Esophagus muscularis mucosa (tissue), 4 donors: ENCODE results near the gene ARHGDIB. TPM values are rescaled to one million over a fixed set of nuclear protein-coding genes. Genes with fewer than 3 reads are reported as not detected.

Source experiments
- DNase-seq: peaks from one replicate; pipeline ENCODE4 v3.0.0-alpha.2; 2017; ENCODE audit errors: extremely low spot score
- H3K27ac ChIP-seq, 4 donors: fragments of 200-600 bp; sonication (generic); replicated peaks in 1 of 4; 1 replicate in 3 of 4; 2 replicates in 1 of 4; pipeline ENCODE4 v1.5.1; 2016 to 2019; ENCODE audit warnings: mild to moderate bottlenecking in 1 of 4
- H3K27me3 ChIP-seq, 4 donors: fragments of 200-600 bp; sonication (generic); one replicate each; pipeline versions ENCODE4 v1.5.1 to v1.6.0; 2016 to 2019
- H3K36me3 ChIP-seq, 4 donors: fragments of 200-600 bp; sonication (generic); one replicate each; pipeline ENCODE4 v1.5.1; 2016 to 2019
- H3K4me1 ChIP-seq, 4 donors: fragments of 200-600 bp; sonication (generic); one replicate each; pipeline ENCODE4 v1.5.1; 2016 to 2019
- H3K4me3 ChIP-seq, 4 donors: fragments of 200-600 bp; sonication (generic); 1 replicate in 2 of 4; 2 replicates in 2 of 4; pipeline ENCODE4 v1.5.1; 2016 to 2019; ENCODE audit warnings: mild to moderate bottlenecking in 4 of 4, moderate library complexity in 1 of 4
- H3K9me3 ChIP-seq, 4 donors: fragments of 200-600 bp; sonication (generic); 1 replicate in 3 of 4; 2 replicates in 1 of 4; pipeline ENCODE4 v1.5.1; 2016 to 2019
- CTCF ChIP-seq, 3 experiments: fragments of 200-600 bp in 2 of 3; fragments of 450-650 bp in 1 of 3; sonication (generic) in 2 of 3; IDR thresholded peaks; one replicate each; pipeline ENCODE4 v1.5.1; 2017 to 2019; ENCODE audit warnings: antibody characterized with exemption in 3 of 3, mild to moderate bottlenecking in 2 of 3, moderate library complexity in 1 of 3
- EP300 ChIP-seq: sonication (generic); formaldehyde crosslinking; IDR thresholded peaks from one replicate; pipeline ENCODE4 v1.6.1; 2017; ENCODE audit warnings: antibody characterized with exemption
- POLR2A ChIP-seq: fragments of 450-650 bp; IDR thresholded peaks from one replicate; pipeline ENCODE4 v1.6.1; 2017; ENCODE audit warnings: antibody characterized with exemption, moderate library complexity, mild to moderate bottlenecking, low read depth
- POLR2AphosphoS5 ChIP-seq, 2 donors: sonication (generic); formaldehyde crosslinking; IDR thresholded peaks; one replicate each; pipeline ENCODE4 v1.6.1; 2017; ENCODE audit warnings: antibody characterized with exemption in 2 of 2
- WGBS: methylation state at CpG from one replicate; pipeline ENCODE4 v1.1.5; 2018; 5-methylcytosine and 5-hydroxymethylcytosine counted together
- intact Hi-C: fragments of 100-400 bp; cut with DNase I; formaldehyde crosslinking; loops from one replicate; pipeline ENCODE4 v1.15.1; 2023
- total RNA-seq, 4 donors: library from RNA; depleted of rRNA; stranded (reverse); fragments of >200 nt; gene quantifications; one replicate each; pipeline versions ENCODE4 v1.1.0 to v1.2.1, GENCODE V29; 2016

Gene ARHGDIB
- total RNA-seq, 4 donors from 2014 or later: 43.6 to 123 (median 84.5) TPM

- H3K27me3 ChIP-seq: no peaks in the 10 kb centered on the region
- peak overlapping the region; percentile 42 to 54 (median 46) for H3K4me3 ChIP-seq
- DNase-seq: no peak
- 55% methylated on average over 3 of the region's 3 CpGs for WGBS
- no peaks in the 10 kb centered on the region for H3K36me3 ChIP-seq
- peak overlapping the region; percentile 67 to 75 (median 71) for H3K27ac ChIP-seq
- H3K9me3 ChIP-seq: no peaks in the 10 kb centered on the region
- peaks cover 30 to 49% (median 38%) of the 10 kb centered on the region in 4 donors for H3K4me1 ChIP-seq
- intact Hi-C loops: no loop called here
- TF ChIP-seq CTCF (IDR thresholded peaks at IDR 0.05) (no peak), POLR2AphosphoS5 (IDR thresholded peaks at IDR 0.05) (peak in 1 of 2 donors; percentile 25)
Measured at GRCh38 chr12:14959463-14959862, 1.9 kb downstream of the ARHGDIB start.

- H3K27me3 ChIP-seq: no peaks in the 10 kb centered on the region
- TF ChIP-seq CTCF (IDR thresholded peaks at IDR 0.05) (no peak), EP300 (no peak), POLR2A (no peak), POLR2AphosphoS5 (IDR thresholded peaks at IDR 0.05) (no peak)
- no peak for DNase-seq
- H3K9me3 ChIP-seq: no peaks in the 10 kb centered on the region
- intact Hi-C loops: no loop called here
- H3K36me3 ChIP-seq: no peaks in the 10 kb centered on the region
- peaks cover 32 to 53% (median 40%) of the 10 kb centered on the region in 4 donors for H3K4me1 ChIP-seq
- peak overlapping the region; percentile 67 to 75 (median 71) for H3K27ac ChIP-seq
- peak overlapping the region in 3 of 4 donors; percentile 42 to 54 (median 46) for H3K4me3 ChIP-seq
- WGBS: 74% methylated on average over 10 of the region's 10 CpGs
Measured at GRCh38 chr12:14959126-14959440, 2.3 kb downstream of the ARHGDIB start.

- no peaks in the 10 kb centered on the region for H3K9me3 ChIP-seq
- H3K36me3 ChIP-seq: no peaks in the 10 kb centered on the region
- no peak for DNase-seq
- H3K4me3 ChIP-seq: peak overlapping the region in 1 of 4 donors; percentile 54
- no peak for TF ChIP-seq CTCF (IDR thresholded peaks at IDR 0.05)
- TF ChIP-seq EP300: no peak
- no peak for TF ChIP-seq POLR2A
- no peak for TF ChIP-seq POLR2AphosphoS5 (IDR thresholded peaks at IDR 0.05)
- no peaks in the 10 kb centered on the region for H3K27me3 ChIP-seq
- peaks cover 37 to 58% (median 45%) of the 10 kb centered on the region in 4 donors for H3K4me1 ChIP-seq
- 63% methylated on average over 11 of the region's 11 CpGs for WGBS
- peak overlapping the region; percentile 67 to 75 (median 71) for H3K27ac ChIP-seq
- intact Hi-C loops: no loop called here
Measured at GRCh38 chr12:14958361-14959125, 2.9 kb downstream of the ARHGDIB start.

GRCh38 chr12:14957551-14958168 lies 3.7 kb downstream of the ARHGDIB start:
- 21% methylated on average over 5 of the region's 5 CpGs for WGBS
- no peaks in the 10 kb centered on the region for H3K36me3 ChIP-seq
- H3K4me3 ChIP-seq: peak overlapping the region in 1 of 4 donors; percentile 7
- no peaks in the 10 kb centered on the region for H3K27me3 ChIP-seq
- H3K4me1 ChIP-seq: peaks cover 41 to 67% (median 54%) of the 10 kb centered on the region in 4 donors
- intact Hi-C loops: no loop called here
- no peak for DNase-seq
- TF ChIP-seq POLR2A: no peak
- peak in 1 of 2 donors; percentile 13 for TF ChIP-seq POLR2AphosphoS5 (IDR thresholded peaks at IDR 0.05)
- H3K27ac ChIP-seq: peak overlapping the region; percentile 67 to 75 (median 71)
- no peaks in the 10 kb centered on the region for H3K9me3 ChIP-seq

GRCh38 chr12:14956905-14957304 lies 4.5 kb downstream of the ARHGDIB start:
- WGBS: 15% methylated on average over 2 of the region's 2 CpGs
- no peak for DNase-seq
- Histone ChIP-seq H3K27me3 (no peaks in the 10 kb centered on the region), H3K27ac (peak overlapping the region; percentile 67 to 75 (median 71)), H3K36me3 (no peaks in the 10 kb centered on the region), H3K4me3 (no peak overlapping the region), H3K9me3 (no peaks in the 10 kb centered on the region), H3K4me1 (peaks cover 44 to 75% (median 62%) of the 10 kb centered on the region in 4 donors)
- intact Hi-C loops: no loop called here
- TF ChIP-seq EP300 (no peak), CTCF (IDR thresholded peaks at IDR 0.05) (no peak), POLR2AphosphoS5 (IDR thresholded peaks at IDR 0.05) (no peak), POLR2A (no peak)
